GM19351 (cell line): ENCODE data around the gene MID2.
"Not testable (repeated sequence)": the region's sequence is repeated elsewhere in the genome, so short reads cannot be mapped to it uniquely, and the experiment has no call there.

Source experiments
- ATAC-seq: cut with Tn5 transposase; IDR thresholded peaks from one replicate; pipeline ENCODE4 v1.9.1; 2021; ENCODE audit warnings: mild to moderate bottlenecking, moderate library complexity; ENCODE audit not compliant: unreplicated experiment

Gene MID2

GRCh38 chrX:107825698-107826237 is at the start of gene MID2:
TSS of gene MID2 (plus strand) at chrX:107825866. CDS start at chrX:107826427, 561 bp downstream.
- ATAC-seq, result peak; percentile 39

- peak; percentile 76 for ATAC-seq
Measured at GRCh38 chrX:107776649-107777535, 48.8 kb upstream of the MID2 start.

GRCh38 chrX:107777536-107777832 is 48.2 kb upstream of the MID2 start, which contains the start of gene NCBP2L:
TSS of gene NCBP2L (plus strand) at chrX:107777733. CDS start at chrX:107794221, 16,488 bp downstream.
- ATAC-seq, result no peak

GRCh38 chrX:107780525-107780924 is 45.1 kb upstream of the MID2 start:
- no peak for ATAC-seq

- ATAC-seq, result no peak
Measured at GRCh38 chrX:107787827-107788226, 37.8 kb upstream of the MID2 start.

GRCh38 chrX:107804427-107804826 is 21.2 kb upstream of the MID2 start:
- no peak for ATAC-seq

- no peak for ATAC-seq
Measured at GRCh38 chrX:107805179-107805578, 20.5 kb upstream of the MID2 start.

- not testable (repeated sequence) for ATAC-seq
Measured at GRCh38 chrX:107810053-107810452, 15.6 kb upstream of the MID2 start.

- no peak for ATAC-seq
Measured at GRCh38 chrX:107818900-107819521, 6.7 kb upstream of the MID2 start.

GRCh38 chrX:107823042-107823441 is 2.6 kb upstream of the MID2 start:
- ATAC-seq, result no peak

GRCh38 chrX:107823456-107823855 is 2.2 kb upstream of the MID2 start:
- no peak for ATAC-seq

- peak; percentile 57 for ATAC-seq
Measured at GRCh38 chrX:107826238-107827029, 768 bp downstream of the MID2 start.

GRCh38 chrX:107827030-107827831 is 1.6 kb downstream of the MID2 start:
- no peak for ATAC-seq

- no peak for ATAC-seq
Measured at GRCh38 chrX:107827852-107828251, 2.2 kb downstream of the MID2 start.

- ATAC-seq, result no peak
Measured at GRCh38 chrX:107829878-107830277, 4.2 kb downstream of the MID2 start.

GRCh38 chrX:107831071-107831730 is 5.5 kb downstream of the MID2 start:
- ATAC-seq, result no peak

- no peak for ATAC-seq
Measured at GRCh38 chrX:107834275-107835201, 8.9 kb downstream of the MID2 start.

- ATAC-seq, result no peak
Measured at GRCh38 chrX:107836958-107837357, 11.3 kb downstream of the MID2 start.

GRCh38 chrX:107840971-107841370 is 15.3 kb downstream of the MID2 start:
- ATAC-seq, result no peak
